ENCODE results near the gene USP13. TPM values are rescaled to one million over a fixed set of nuclear protein-coding genes. Genes with fewer than 3 reads are reported as not detected.

Gene USP13
- total and polyA plus RNA-seq, 2 experiments from 2014 or later, result 6.0 to 8.2 TPM

DNA sequence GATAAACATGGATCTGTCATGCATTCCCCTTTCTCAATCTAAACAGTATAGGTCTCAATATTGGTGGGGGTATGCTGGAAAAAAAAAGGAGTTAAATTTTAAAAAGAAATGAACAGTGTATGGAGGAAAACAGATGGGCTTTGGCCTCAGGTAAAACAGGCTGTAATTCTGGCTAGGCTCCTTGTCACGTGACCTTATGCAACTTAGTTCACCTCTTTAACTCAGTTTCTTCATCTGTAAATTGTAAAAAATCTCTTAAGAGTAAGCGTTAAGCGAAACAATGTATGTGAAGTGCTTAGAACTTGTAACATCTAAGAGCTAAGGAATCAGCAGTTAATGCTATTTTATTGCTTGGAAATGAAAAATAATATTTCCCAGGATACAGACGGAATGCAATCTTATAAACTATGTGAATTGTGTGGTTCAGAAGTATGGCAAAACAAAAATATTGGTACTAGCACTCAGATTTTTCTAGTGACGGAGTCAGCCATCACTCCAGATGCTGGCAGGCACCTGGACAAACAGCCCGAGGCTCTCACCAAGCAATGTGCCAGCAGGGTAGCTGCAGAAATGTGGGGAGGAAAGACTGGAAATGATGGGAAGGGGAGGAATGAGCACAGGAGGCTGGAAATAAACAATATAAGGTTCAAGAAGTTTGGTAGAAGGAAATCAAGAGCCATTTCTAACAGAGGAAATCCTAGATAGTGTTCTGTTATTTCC is 172.8 kb downstream of the USP13 start:
- no peak for TF ChIP-seq EZH2phosphoT487 (IDR thresholded peaks at IDR 0.05; ENCODE audit: insufficient read depth, low read depth)
- TF ChIP-seq EZH2 (IDR thresholded peaks at IDR 0.05; ENCODE audit: insufficient read depth, poor library complexity, severe bottlenecking), result no peak
- H3K4me2 ChIP-seq (ENCODE audit: unreplicated experiment), result no peak overlapping the region
- no peaks in the 10 kb centered on the region for H3K9me2 ChIP-seq (ENCODE audit: insufficient read depth)
- H3K9me3 ChIP-seq (ENCODE audit: low read depth), result no peaks in the 10 kb centered on the region
- in situ Hi-C loops (cut with MboI), result no loop called here
- H4K20me1 ChIP-seq (ENCODE audit: insufficient read depth), result no peaks in the 10 kb centered on the region
- no peak overlapping the region for H3K4me3 ChIP-seq
- H3K79me2 ChIP-seq (ENCODE audit: insufficient read depth), result no peaks in the 10 kb centered on the region
- no peak for DNase-seq
- H3K27ac ChIP-seq, result no peak overlapping the region
- H3K4me1 ChIP-seq (ENCODE audit: insufficient read depth), result no peaks in the 10 kb centered on the region
- 27 to 35% methylated on average over 6 of the region's 6 CpGs for WGBS, 2 experiments (ENCODE audit: low coverage in 1 of 2, low lambda C conversion rate in 2 of 2, missing lambda C conversion rate in 2 of 2)
- H3K27me3 ChIP-seq (replicated peaks; ENCODE audit: insufficient read depth), result peaks cover 29% of the 10 kb centered on the region
- H3F3A ChIP-seq (ENCODE audit: insufficient read depth), result no peaks in the 10 kb centered on the region
- H3K9ac ChIP-seq, result no peak overlapping the region
- no peak overlapping the region for H2AFZ ChIP-seq
- no peaks in the 10 kb centered on the region for H3K36me3 ChIP-seq (ENCODE audit: low read depth)

DNA sequence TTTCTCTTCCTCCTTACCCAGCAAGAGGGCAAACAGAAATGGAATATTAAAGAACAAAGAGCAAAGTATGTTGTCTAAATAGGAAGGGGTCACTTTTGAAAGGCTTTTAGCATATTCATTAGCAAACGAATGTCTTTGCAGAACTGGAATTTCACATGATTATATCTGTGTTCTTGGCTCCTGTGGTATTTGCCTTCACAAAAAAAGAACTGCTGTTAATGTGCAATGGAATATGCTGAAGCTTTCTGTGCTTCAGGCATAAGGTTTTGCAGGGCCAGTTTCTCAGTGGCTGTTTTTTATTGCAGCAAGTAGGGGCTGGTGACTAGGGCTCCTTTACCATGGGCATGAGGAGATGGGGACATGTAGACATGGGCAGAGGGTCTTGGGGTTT is 173.4 kb downstream of the USP13 start:
- TF ChIP-seq EZH2phosphoT487 (IDR thresholded peaks at IDR 0.05; ENCODE audit: insufficient read depth, low read depth) (no peak), EZH2 (IDR thresholded peaks at IDR 0.05; ENCODE audit: insufficient read depth, poor library complexity, severe bottlenecking) (no peak)
- Histone ChIP-seq H3K4me3 (no peak overlapping the region), H3K9ac (no peak overlapping the region), H3K9me2 (ENCODE audit: insufficient read depth) (no peaks in the 10 kb centered on the region), H3K27me3 (replicated peaks; ENCODE audit: insufficient read depth) (peaks cover 29% of the 10 kb centered on the region), H4K20me1 (ENCODE audit: insufficient read depth) (no peaks in the 10 kb centered on the region), H3K4me1 (ENCODE audit: insufficient read depth) (no peaks in the 10 kb centered on the region), H3K4me2 (ENCODE audit: unreplicated experiment) (no peak overlapping the region), H3K79me2 (ENCODE audit: insufficient read depth) (no peaks in the 10 kb centered on the region), H3K9me3 (ENCODE audit: low read depth) (no peaks in the 10 kb centered on the region), H3K27ac (no peak overlapping the region), H3F3A (ENCODE audit: insufficient read depth) (no peaks in the 10 kb centered on the region), H3K36me3 (ENCODE audit: low read depth) (no peaks in the 10 kb centered on the region), H2AFZ (no peak overlapping the region)
- 16% methylated on average over 1 of the region's 1 CpG for WGBS, 2 experiments (ENCODE audit: low coverage in 1 of 2, low lambda C conversion rate in 2 of 2, missing lambda C conversion rate in 2 of 2)
- no peak for DNase-seq
- in situ Hi-C loops (cut with MboI), result no loop called here

- no peak for DNase-seq
- H4K20me1 ChIP-seq (ENCODE audit: insufficient read depth), result no peaks in the 10 kb centered on the region
- no peaks in the 10 kb centered on the region for H3K9me3 ChIP-seq (ENCODE audit: low read depth)
- no peak overlapping the region for H3K9ac ChIP-seq
- peaks cover 12% of the 10 kb centered on the region for H3K27me3 ChIP-seq (replicated peaks; ENCODE audit: insufficient read depth)
- no peaks in the 10 kb centered on the region for H3F3A ChIP-seq (ENCODE audit: insufficient read depth)
- H2AFZ ChIP-seq, result no peak overlapping the region
- H3K79me2 ChIP-seq (ENCODE audit: insufficient read depth), result no peaks in the 10 kb centered on the region
- no peaks in the 10 kb centered on the region for H3K36me3 ChIP-seq (ENCODE audit: low read depth)
- in situ Hi-C loops (cut with MboI), result no loop called here
- TF ChIP-seq EZH2 (IDR thresholded peaks at IDR 0.05; ENCODE audit: insufficient read depth, poor library complexity, severe bottlenecking) (no peak), EZH2phosphoT487 (IDR thresholded peaks at IDR 0.05; ENCODE audit: insufficient read depth, low read depth) (no peak)
- H3K4me2 ChIP-seq (ENCODE audit: unreplicated experiment), result no peak overlapping the region
- 12 to 21% methylated on average over 2 of the region's 2 CpGs for WGBS, 2 experiments (ENCODE audit: low coverage in 1 of 2, low lambda C conversion rate in 2 of 2, missing lambda C conversion rate in 2 of 2)
- no peaks in the 10 kb centered on the region for H3K9me2 ChIP-seq (ENCODE audit: insufficient read depth)
- H3K4me1 ChIP-seq (ENCODE audit: insufficient read depth), result no peaks in the 10 kb centered on the region
- no peak overlapping the region for H3K4me3 ChIP-seq
- no peak overlapping the region for H3K27ac ChIP-seq
These were observed 175.9 kb downstream of the USP13 start for GRCh38 chr3:179828738-179829137.

DNA sequence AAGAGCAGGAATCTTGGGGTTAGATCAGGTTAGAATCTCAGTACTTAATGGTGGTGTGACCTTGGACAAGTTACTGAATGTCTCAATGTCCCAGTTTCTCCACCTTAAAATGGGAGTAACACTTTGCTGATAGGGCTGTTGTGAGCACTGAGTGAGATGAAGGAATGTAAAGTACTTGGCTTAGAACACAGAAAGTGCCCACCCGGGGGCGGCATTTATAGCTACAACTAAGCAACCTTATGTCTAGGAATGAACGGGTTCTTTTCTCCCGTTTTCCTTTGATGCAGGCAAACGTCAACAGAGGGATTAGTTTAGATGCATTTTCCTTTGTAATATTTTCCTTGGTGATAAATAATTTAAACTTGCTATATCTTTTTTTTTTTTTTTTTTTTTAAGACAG is 176.6 kb downstream of the USP13 start:
- Histone ChIP-seq H3K4me1 (ENCODE audit: insufficient read depth) (no peaks in the 10 kb centered on the region), H3K27me3 (replicated peaks; ENCODE audit: insufficient read depth) (peaks cover 12% of the 10 kb centered on the region; the same call in 1 of the 2 replicates), H3K9me2 (ENCODE audit: insufficient read depth) (no peaks in the 10 kb centered on the region), H3K79me2 (ENCODE audit: insufficient read depth) (no peaks in the 10 kb centered on the region), H3K27ac (no peak overlapping the region), H3K36me3 (ENCODE audit: low read depth) (no peaks in the 10 kb centered on the region), H3K4me2 (ENCODE audit: unreplicated experiment) (no peak overlapping the region), H3K9ac (no peak overlapping the region), H4K20me1 (ENCODE audit: insufficient read depth) (no peaks in the 10 kb centered on the region), H2AFZ (no peak overlapping the region), H3K4me3 (no peak overlapping the region), H3K9me3 (ENCODE audit: low read depth) (no peaks in the 10 kb centered on the region), H3F3A (ENCODE audit: insufficient read depth) (no peaks in the 10 kb centered on the region)
- TF ChIP-seq EZH2 (IDR thresholded peaks at IDR 0.05; ENCODE audit: insufficient read depth, poor library complexity, severe bottlenecking), result no peak
- TF ChIP-seq EZH2phosphoT487 (IDR thresholded peaks at IDR 0.05; ENCODE audit: insufficient read depth, low read depth), result no peak
- 58 to 62% methylated on average over 5 of the region's 5 CpGs for WGBS, 2 experiments (ENCODE audit: low coverage in 1 of 2, low lambda C conversion rate in 2 of 2, missing lambda C conversion rate in 2 of 2)
- DNase-seq, result no peak
- in situ Hi-C loops (cut with MboI), result no loop called here

All from GM23248 (cell line).